GM08714 (cell line): ENCODE data around the gene SLC16A1.

Experiments used
- H3K4me3 ChIP-seq: fragments of 200-500 bp; sonication (Bioruptor generic); 2 replicates; pipeline ENCODE4 v1.5.1; 2014; ENCODE audit warnings: mild to moderate bottlenecking, low read length, inconsistent platforms
- ZNF274 ChIP-seq: IDR thresholded peaks from 2 replicates; pipeline ENCODE4 v1.6.1; 2012; ENCODE audit warnings: mild to moderate bottlenecking, low read depth, low read length

The SLC16A1 gene

DNA sequence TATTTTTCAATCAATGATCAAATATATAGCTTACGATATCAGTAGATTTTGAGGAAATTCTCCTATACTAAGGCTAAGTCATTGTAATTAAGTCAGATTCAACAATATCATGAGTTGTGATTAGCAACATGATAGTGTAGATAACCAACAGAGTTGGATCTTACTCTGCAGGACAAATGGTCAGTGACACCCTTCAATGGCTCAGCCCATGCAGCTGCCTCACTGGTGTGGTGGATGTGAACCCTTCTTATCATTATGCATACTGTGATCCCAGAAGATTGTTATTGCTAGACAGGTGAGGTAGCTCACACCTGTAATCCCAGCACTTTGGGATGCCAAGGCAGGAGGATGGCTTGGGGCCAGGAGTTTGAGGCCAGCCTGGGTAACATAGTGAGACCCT lies 5.6 kb downstream of the SLC16A1 start:
- H3K4me3 ChIP-seq = no peak overlapping the region
- TF ChIP-seq ZNF274 = no peak

GRCh38 chr1:112946683-112947082 lies 9.3 kb downstream of the SLC16A1 start:
- no peak overlapping the region for H3K4me3 ChIP-seq
- no peak for TF ChIP-seq ZNF274

DNA sequence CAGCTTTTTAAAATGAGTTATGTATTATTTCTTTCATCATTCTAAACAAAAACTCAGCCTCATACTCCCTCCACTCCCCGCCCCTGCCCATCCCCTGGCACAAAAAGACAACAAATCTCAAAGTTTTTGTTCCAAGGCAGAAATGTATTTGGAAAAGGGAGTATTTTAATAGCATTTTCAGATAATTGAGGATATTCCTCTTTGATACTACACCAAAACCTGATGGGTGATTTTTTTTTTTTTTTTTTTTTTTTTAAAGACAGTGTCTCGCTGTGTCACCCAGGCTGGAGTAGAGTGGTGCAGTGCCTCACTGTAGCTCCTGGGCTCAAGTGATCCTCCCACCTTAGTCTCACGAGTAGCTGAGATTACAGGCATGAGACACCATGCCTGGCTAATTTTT lies 16.2 kb downstream of the SLC16A1 start:
- no peak overlapping the region for H3K4me3 ChIP-seq
- no peak for TF ChIP-seq ZNF274

- H3K4me3 ChIP-seq = no peak overlapping the region
Measured at GRCh38 chr1:112938210-112938609, 17.8 kb downstream of the SLC16A1 start.

DNA sequence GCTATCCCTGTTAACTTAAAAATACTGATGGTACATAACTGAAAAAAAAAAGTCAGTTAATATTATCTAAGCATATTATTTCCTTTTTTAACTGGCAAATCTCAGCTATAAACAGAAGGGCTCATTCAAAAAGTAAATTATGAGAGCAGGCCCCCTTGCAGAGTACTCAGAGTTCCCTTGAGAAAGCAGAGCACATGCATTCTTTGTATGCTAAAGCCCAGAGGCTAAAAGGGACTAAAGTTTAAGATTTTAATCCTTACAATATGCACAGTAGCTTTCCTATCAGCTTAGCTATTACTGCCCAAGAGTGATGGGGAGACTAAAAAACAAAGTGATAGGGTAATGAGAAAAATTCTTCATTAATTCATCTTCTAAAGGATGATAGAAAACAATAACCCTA lies 18.5 kb downstream of the SLC16A1 start:
- no peak for TF ChIP-seq ZNF274
- no peak overlapping the region for H3K4me3 ChIP-seq

More at GRCh38 chr1:112938210-112938609, 17.8 kb downstream of the SLC16A1 start:
- no peak for TF ChIP-seq ZNF274

- no peak for TF ChIP-seq ZNF274
- no peak overlapping the region for H3K4me3 ChIP-seq
Measured at GRCh38 chr1:112937070-112937469, 18.9 kb downstream of the SLC16A1 start.

DNA sequence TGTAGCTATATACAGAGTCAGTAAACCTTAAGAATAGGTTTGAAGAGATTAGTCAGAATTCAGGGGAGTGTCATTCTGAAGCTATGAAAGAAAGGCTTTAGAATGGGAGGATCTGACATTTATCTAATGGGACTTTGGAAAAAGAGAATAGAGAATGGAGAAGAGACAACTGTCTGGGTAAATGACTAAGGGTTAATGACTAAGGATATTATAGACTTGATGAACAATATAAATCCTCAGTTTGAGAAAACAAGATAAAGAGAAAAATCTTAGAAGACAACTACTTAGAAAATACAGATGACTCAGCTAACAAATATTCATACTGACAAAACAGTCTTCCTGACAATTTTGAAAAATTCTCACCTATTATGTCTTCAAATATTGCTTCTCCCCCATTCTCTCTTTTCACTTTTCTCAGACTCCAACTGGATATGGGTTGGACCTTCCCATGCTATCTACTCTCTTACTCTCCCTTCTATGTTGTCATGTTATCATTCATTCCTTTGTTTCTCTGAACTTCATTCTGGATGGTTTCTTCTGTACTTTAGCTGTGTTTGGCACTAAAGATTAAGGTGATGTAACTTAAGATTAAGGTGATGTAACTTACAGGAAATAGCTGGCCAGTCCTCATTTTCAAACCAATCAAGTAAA lies 20.4 kb downstream of the SLC16A1 start:
- no peak for TF ChIP-seq ZNF274
- no peak overlapping the region for H3K4me3 ChIP-seq

GRCh38 chr1:112934577-112934976 lies 21.4 kb downstream of the SLC16A1 start:
- no peak overlapping the region for H3K4me3 ChIP-seq

DNA sequence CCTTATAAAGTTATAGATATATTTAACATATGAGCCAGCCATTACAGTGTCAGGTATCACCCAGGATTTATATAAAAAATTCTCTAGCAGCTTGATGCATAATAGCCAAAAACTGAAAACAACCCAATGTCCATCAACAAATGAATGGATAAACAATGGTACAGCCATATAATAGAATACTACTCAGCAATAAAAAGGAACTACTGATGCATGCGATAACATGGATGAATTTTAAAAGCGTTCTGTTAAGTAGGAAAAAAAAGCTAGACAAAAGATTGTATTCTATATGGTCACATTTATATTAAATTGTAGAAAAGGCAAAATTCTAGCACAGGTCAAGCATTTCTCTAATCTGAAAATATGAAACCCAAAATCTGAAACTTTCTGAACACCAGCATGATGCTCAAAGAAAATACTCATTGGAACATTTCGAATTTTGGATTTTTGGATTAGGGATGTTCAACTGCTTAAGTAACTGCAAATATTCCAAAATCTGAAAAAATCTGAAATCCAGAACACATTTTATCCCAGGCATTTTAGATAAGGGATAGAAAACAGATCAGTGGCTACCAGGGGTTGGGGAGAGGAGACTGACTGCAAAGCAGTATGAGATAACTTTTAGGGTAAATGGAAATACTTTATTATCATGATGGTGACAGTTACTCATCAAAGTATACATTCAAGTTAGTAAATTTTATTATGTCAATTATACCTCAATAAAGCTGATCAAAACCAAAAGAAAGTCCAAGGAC lies 22.0 kb downstream of the SLC16A1 start:
- TF ChIP-seq ZNF274 = no peak
- no peak overlapping the region for H3K4me3 ChIP-seq

More at GRCh38 chr1:112934577-112934976, 21.4 kb downstream of the SLC16A1 start:
- TF ChIP-seq ZNF274 = no peak

GRCh38 chr1:112929979-112930378 lies 26.0 kb downstream of the SLC16A1 start:
- no peak overlapping the region for H3K4me3 ChIP-seq
- no peak for TF ChIP-seq ZNF274

DNA sequence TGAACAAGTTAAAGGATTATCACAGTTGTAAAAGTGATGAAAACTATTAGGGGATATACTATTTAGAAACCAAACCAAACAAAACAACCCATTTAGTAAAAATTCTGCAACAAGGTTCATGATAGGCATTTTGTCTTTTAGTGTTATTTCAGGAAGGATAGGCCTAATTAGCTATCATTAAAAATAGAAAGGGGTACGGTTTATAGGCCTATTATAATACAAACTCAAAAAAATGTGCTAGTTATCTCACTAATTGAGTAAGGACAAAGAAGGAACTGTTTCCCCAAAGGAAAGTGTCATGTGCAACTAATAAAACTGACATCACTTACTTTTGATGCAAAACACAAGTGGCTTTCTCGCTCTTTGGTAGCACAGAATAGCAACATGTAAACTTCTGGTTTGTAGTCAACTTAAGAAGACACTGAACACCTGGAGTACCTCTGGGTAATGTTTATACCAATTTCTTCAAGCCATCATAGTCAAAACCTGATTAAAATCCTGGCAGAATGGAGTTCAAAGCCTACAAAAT lies 28.5 kb downstream of the SLC16A1 start:
- H3K4me3 ChIP-seq = no peak overlapping the region
- TF ChIP-seq ZNF274 = no peak

DNA sequence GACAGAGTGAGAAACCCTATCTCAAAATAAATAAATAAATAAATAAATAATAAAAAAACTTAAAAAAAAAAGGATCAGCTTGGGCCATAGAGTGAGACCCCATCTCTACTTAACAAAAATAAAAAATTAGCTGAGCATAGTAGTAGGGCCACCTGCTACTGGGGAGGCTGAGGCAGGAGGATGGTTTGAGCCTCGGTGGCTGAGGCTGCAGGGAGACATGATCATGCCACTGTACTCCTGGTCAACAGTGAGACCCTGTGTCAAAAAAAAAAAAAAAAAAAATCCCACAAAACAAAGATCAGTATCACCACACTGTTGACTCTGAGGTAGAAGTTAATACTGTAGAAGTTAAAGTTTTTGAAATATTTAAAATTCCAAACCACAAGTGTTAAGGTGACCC lies 29.1 kb downstream of the SLC16A1 start:
- TF ChIP-seq ZNF274 = no peak
- no peak overlapping the region for H3K4me3 ChIP-seq

- no peak for TF ChIP-seq ZNF274
Measured at GRCh38 chr1:112925015-112925414, 31.0 kb downstream of the SLC16A1 start.

GRCh38 chr1:112923959-112924349 lies 32.0 kb downstream of the SLC16A1 start:
- TF ChIP-seq ZNF274 = no peak
- no peak overlapping the region for H3K4me3 ChIP-seq

More at GRCh38 chr1:112925015-112925414, 31.0 kb downstream of the SLC16A1 start:
- no peak overlapping the region for H3K4me3 ChIP-seq
